ENCODE results near the gene BCAM.

DNA sequence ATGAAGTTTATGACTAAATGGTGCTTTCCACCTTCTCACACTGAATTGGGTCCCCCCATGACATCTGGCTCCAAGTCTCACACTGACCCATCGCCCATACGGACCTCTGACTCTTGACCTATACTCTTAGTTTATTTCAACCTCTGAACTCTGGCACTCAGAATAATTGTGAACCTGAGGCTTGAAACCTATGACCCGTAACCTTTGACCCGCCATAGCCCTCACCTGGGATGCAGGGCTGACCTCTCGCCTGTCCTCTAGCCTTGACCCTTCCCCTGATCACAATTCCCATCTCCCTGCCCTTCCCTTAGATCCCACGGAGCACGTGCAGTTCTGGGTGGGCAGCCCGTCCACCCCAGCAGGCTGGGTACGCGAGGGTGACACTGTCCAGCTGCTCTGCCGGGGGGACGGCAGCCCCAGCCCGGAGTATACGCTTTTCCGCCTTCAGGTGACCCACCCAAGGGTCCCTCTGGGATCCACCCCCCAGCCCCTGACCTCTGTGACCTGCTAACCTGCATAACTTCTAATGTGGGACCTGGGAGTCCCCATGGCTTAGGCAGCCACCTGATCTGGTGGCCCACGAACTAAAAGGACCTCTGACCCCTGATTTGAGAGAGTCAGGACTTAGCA, 5.1 kb downstream of the BCAM start:
- no peak for TF ChIP-seq POLR2AphosphoS5 (IDR thresholded peaks at IDR 0.05)
- TF ChIP-seq, protein P1, sequence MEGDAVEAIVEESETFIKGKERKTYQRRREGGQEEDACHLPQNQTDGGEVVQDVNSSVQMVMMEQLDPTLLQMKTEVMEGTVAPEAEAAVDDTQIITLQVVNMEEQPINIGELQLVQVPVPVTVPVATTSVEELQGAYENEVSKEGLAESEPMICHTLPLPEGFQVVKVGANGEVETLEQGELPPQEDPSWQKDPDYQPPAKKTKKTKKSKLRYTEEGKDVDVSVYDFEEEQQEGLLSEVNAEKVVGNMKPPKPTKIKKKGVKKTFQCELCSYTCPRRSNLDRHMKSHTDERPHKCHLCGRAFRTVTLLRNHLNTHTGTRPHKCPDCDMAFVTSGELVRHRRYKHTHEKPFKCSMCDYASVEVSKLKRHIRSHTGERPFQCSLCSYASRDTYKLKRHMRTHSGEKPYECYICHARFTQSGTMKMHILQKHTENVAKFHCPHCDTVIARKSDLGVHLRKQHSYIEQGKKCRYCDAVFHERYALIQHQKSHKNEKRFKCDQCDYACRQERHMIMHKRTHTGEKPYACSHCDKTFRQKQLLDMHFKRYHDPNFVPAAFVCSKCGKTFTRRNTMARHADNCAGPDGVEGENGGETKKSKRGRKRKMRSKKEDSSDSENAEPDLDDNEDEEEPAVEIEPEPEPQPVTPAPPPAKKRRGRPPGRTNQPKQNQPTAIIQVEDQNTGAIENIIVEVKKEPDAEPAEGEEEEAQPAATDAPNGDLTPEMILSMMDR (IDR thresholded peaks at IDR 0.05 in 8 of 11, conservative IDR thresholded peaks at IDR 0.05 in 3 of 11): no peak
